Measurements from ENCODE around the gene TSPAN11.

DNA sequence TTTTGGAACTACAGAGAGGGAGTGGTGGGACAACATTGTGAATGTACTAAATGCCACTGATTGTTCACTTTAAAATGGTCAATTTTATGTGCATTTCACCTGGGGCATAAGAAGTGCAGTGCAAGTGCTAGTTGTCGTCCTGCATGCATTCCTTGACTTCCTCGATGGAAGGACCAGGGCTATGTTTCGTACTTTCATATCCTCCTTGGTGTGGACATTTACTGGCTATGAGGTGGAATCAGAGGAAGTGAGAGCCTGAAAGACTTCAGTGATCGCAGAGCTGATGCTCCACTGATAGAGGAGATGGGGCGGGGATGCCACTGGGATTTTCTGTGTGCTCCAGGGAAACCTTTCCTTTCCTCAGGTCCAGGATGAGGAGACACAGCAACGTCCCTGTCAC, 93.0 kb downstream of the TSPAN11 start:
- TF ChIP-seq ELF4 (IDR thresholded peaks at IDR 0.05) (no peak), CTBP1 (IDR thresholded peaks at IDR 0.05; ENCODE audit: borderline replicate concordance) (no peak), FOXM1 (IDR thresholded peaks at IDR 0.05; ENCODE audit: borderline replicate concordance) (no peak), BHLHE40 (IDR thresholded peaks at IDR 0.05; ENCODE audit: borderline replicate concordance) (no peak), FOXK2 (IDR thresholded peaks at IDR 0.05) (no peak), HDGF (IDR thresholded peaks at IDR 0.05; ENCODE audit: borderline replicate concordance) (no peak), ARNT (IDR thresholded peaks at IDR 0.05) (no peak), ZNF384 (IDR thresholded peaks at IDR 0.05) (no peak)
- TF ChIP-seq, protein P1, sequence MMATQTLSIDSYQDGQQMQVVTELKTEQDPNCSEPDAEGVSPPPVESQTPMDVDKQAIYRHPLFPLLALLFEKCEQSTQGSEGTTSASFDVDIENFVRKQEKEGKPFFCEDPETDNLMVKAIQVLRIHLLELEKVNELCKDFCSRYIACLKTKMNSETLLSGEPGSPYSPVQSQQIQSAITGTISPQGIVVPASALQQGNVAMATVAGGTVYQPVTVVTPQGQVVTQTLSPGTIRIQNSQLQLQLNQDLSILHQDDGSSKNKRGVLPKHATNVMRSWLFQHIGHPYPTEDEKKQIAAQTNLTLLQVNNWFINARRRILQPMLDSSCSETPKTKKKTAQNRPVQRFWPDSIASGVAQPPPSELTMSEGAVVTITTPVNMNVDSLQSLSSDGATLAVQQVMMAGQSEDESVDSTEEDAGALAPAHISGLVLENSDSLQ (IDR thresholded peaks at IDR 0.05): no peak

Measured in HEK293T (cell line).